Body of pancreas (tissue), 4 donors: ENCODE results near the gene RPL10A.

Source experiments
- CTCF ChIP-seq, 7 experiments: fragments of 450-650 bp in 4 of 7; fragments of 200-600 bp in 3 of 7; sonication (generic) in 3 of 7; IDR thresholded peaks; one replicate each; pipeline ENCODE4 v1.5.1; 2016 to 2019; ENCODE audit warnings: antibody characterized with exemption in 7 of 7
- POLR2A ChIP-seq, 3 donors: fragments of 450-650 bp; IDR thresholded peaks; one replicate each; pipeline ENCODE4 v1.6.1; 2016; ENCODE audit warnings: antibody characterized with exemption in 3 of 3, mild to moderate bottlenecking in 2 of 3

GRCh38 chr6:35449287-35449881 lies 18.8 kb upstream of the RPL10A start:
- TF ChIP-seq POLR2A (IDR thresholded peaks at IDR 0.05) = no peak
- TF ChIP-seq CTCF (IDR thresholded peaks at IDR 0.05) = peak; percentile 54 to 83 (median 81)
